Measurements from ENCODE around the gene CHD5.

- TF ChIP-seq POLR2A (IDR thresholded peaks at IDR 0.05) (no peak), CTCF (IDR thresholded peaks at IDR 0.05) (no peak)
These were observed 51.6 kb downstream of the CHD5 start for GRCh38 chr1:6128276-6129081.

Data from esophagus squamous epithelium (tissue), 4 donors.